Skeletal muscle tissue (tissue), 4 donors: ENCODE measurements around the gene ATP6V1C2. TPM values are rescaled to one million over a fixed set of nuclear protein-coding genes. Genes with fewer than 3 reads are reported as not detected.

Experiments used
- H3K27ac ChIP-seq: one replicate; pipeline ENCODE4 v1.7.0; 2013; ENCODE audit warnings: mild to moderate bottlenecking, low read depth, low read length, inconsistent platforms
- H3K27me3 ChIP-seq, 3 donors: one replicate each; pipeline ENCODE4 v1.7.0; 2013; ENCODE audit warnings: low read length in 3 of 3; ENCODE audit not compliant: control insufficient read depth in 3 of 3, insufficient read depth in 3 of 3
- H3K36me3 ChIP-seq, 3 donors: one replicate each; pipeline ENCODE4 v1.7.0; 2013; ENCODE audit warnings: low read length in 3 of 3; ENCODE audit not compliant: control insufficient read depth in 3 of 3, insufficient read depth in 3 of 3
- H3K4me1 ChIP-seq, 3 donors: one replicate each; pipeline ENCODE4 v1.7.0; 2013; ENCODE audit warnings: low read length in 3 of 3, mild to moderate bottlenecking in 3 of 3; ENCODE audit not compliant: control insufficient read depth in 3 of 3, insufficient read depth in 3 of 3
- H3K4me3 ChIP-seq, 3 donors: one replicate each; pipeline ENCODE4 v1.7.0; 2013; ENCODE audit warnings: low read length in 3 of 3
- H3K9ac ChIP-seq, 3 donors: one replicate each; pipeline ENCODE4 v1.7.0; 2013; ENCODE audit warnings: low read length in 3 of 3, mild to moderate bottlenecking in 3 of 3, moderate library complexity in 2 of 3, low read depth in 1 of 3
- H3K9me3 ChIP-seq, 3 donors: one replicate each; pipeline ENCODE4 v1.7.0; 2013; ENCODE audit warnings: low read length in 3 of 3; ENCODE audit not compliant: control insufficient read depth in 3 of 3
- total RNA-seq: library from RNA; depleted of rRNA; stranded (reverse); fragments of >200 nt; gene quantifications from one replicate; pipeline ENCODE4 v1.2.3, GENCODE V29; 2014
- donor health status: Osteomylitis.

ATP6V1C2 gene
- total RNA-seq, 1 donor from 2014 or later, result under 0.01 TPM

DNA sequence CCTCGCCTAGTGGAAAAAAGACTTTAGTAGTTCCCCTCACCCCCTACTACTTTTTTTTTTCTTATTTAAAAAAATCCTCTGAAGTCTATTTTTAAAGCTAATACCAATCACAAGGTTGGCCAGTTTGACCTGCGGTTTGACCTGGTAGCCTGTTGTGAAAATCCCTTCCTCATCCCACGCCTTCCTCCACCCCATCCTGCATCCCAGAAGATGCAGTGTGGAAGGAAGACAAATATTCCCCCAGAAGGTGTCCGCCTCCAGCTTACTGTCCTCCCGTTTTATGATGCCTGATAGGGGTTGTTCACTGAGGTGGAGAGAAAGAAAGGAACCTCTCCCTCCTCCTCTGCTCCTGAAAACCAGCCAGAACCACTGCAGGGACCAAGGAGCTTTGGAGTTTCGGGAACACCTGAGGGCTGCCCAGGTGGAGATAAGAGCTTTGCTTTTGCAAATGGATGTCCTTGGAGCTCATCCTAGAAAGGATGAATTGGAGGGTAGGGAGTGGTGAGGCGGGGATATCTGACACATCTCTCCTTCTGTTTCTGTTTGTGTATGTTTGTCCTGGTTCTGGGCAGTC is 909 bp downstream of the ATP6V1C2 start:
- Histone ChIP-seq H3K4me1 (peaks cover 3 to 12% (median 8%) of the 10 kb centered on the region in 3 donors), H3K9me3 (no peaks in the 10 kb centered on the region), H3K36me3 (no peaks in the 10 kb centered on the region), H3K27me3 (peaks cover 52 to 60% (median 52%) of the 10 kb centered on the region in 3 donors), H3K4me3 (peak overlapping the region; percentile 30 to 64 (median 63)), H3K27ac (no peak overlapping the region), H3K9ac (no peak overlapping the region)

DNA sequence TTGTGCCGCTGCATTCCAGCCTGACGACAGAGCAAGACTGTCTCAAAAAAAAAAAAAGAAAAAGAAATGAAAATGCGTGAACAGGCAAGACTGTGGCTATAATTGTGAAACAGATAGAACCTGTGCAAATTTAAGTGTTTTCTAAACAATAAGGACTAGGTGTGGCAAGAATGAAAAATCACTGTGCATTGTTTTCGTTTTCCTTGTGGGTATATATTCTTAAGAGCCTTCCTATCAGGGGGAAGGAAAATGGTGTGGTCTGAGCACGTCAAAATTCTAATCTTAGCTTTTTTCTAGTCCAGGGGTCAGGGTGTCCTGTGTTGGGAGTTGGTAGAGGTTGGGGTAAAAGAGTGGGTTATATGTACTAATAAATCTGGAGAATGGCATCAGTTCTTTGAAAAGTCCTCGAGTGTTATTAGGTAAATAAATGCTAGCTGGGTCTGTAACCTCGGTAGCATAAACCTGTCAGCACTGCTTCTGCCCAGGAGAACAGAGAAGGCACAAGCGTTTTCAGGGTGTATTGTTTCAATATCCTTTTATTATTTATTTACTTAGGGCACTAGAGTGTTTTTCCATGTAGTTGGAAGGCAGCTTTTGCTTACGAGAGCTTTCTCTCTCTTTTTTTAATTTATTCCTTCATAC is 11.6 kb downstream of the ATP6V1C2 start:
- Histone ChIP-seq H3K4me3 (no peak overlapping the region), H3K9ac (no peak overlapping the region), H3K27me3 (no peaks in the 10 kb centered on the region), H3K9me3 (no peaks in the 10 kb centered on the region), H3K27ac (no peak overlapping the region), H3K4me1 (no peaks in the 10 kb centered on the region), H3K36me3 (no peaks in the 10 kb centered on the region)

DNA sequence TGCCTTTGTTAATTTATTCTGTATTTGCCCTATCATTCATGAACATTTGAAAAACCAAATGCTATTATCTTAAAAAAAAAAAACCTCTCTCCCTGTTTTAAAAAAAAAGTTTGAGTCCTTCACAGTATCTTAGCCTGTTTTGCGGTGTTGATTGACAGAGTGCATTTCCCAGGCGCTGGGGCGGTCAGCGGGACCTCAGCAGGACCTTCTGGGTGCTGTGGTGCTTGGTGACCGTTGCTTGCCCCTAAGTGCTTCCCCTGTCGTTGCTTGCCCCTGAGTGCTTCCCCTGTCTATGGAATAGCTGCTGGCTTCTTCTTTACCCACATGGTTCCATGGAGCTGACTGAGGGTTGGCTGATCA is 12.1 kb downstream of the ATP6V1C2 start:
- no peaks in the 10 kb centered on the region for H3K27me3 ChIP-seq
- H3K4me3 ChIP-seq, result no peak overlapping the region
- H3K9ac ChIP-seq, result no peak overlapping the region
- H3K36me3 ChIP-seq, result no peaks in the 10 kb centered on the region
- H3K4me1 ChIP-seq, result no peaks in the 10 kb centered on the region
- no peak overlapping the region for H3K27ac ChIP-seq
- no peaks in the 10 kb centered on the region for H3K9me3 ChIP-seq

DNA sequence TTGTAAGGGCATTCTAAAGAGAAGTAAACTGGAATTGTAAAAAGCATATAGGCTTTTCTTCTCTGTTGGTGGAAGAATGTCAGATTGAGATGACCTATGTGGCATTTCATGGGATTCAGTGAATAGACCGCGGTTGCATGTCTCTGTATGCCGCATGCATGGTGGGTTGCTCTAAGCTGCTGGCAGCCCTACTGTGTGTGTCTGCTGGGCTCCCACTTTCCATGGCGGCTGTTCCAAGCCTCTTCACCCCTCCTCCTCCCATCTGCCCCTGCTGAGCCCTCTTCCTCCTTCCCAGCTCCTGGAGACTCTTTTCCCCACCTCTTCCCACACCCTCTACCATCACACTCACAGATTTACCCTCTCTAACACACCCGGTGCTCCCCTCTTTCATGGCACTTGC is 12.6 kb downstream of the ATP6V1C2 start:
- Histone ChIP-seq H3K27ac (no peak overlapping the region), H3K4me3 (no peak overlapping the region), H3K36me3 (no peaks in the 10 kb centered on the region), H3K9ac (no peak overlapping the region), H3K27me3 (no peaks in the 10 kb centered on the region), H3K4me1 (no peaks in the 10 kb centered on the region), H3K9me3 (no peaks in the 10 kb centered on the region)

DNA sequence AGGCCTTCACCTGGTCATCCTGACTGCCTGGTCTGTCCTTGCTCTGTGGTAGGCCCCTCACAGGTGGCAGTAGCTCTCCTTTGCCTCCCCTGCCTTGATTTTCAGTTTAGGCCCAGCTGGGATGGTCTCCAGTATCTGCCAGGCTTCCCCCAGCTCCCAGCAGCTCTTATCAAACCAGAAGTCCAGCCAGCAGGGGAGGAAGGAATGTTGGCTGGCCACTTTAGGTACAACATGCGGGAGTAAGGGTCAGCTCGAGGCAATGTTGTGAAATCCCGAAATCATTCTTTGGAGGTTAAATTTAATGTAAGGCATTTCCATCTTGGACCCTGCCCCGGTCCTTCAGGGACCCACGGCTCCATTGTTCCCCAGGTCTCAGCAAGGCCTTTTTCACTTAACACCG is 16.8 kb downstream of the ATP6V1C2 start:
- Histone ChIP-seq H3K4me1 (no peaks in the 10 kb centered on the region), H3K27ac (no peak overlapping the region), H3K9me3 (no peaks in the 10 kb centered on the region), H3K27me3 (no peaks in the 10 kb centered on the region), H3K36me3 (no peaks in the 10 kb centered on the region), H3K9ac (no peak overlapping the region), H3K4me3 (no peak overlapping the region)

DNA sequence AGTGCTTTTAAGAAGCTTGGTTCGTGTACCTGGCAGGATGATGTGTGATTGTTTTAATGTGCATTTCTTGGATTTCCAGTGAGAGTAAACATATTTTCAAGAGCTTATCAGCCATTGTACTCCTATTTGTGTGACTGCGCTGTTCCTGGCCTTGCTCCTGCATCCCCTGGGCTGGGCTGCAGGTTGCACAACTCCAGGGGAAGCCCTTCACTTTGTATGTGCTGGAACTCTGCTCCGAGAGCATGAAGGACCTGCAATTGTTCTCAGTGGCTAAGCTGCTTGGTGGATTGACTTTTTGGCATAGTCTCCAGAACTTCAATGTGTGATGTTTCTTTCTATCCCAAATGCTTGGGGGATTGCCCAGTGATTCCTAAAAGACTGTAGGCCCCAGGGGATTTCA is 18.8 kb downstream of the ATP6V1C2 start:
- Histone ChIP-seq H3K27ac (no peak overlapping the region), H3K4me3 (no peak overlapping the region), H3K27me3 (no peaks in the 10 kb centered on the region), H3K36me3 (no peaks in the 10 kb centered on the region), H3K4me1 (no peaks in the 10 kb centered on the region), H3K9me3 (no peaks in the 10 kb centered on the region), H3K9ac (no peak overlapping the region)

DNA sequence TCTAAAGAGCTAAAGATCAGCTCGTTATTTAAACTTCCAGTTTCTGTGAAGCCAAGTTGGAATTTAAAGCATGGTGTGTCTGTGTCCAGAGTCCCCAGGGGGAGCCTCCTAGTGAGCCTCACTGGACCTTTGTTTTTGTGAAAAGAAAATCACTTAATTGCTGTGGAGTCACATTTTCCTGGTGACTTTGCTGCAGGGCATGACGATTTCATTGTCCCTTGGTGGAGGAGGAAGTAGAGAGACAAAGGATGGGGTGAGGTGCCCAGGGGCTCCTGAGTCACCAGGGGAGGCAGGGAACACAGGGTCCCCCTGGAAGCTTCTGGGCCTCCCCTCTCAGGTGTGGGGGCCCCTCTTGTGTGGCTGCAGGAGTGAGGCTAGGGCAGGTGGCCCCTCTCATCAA is 19.7 kb downstream of the ATP6V1C2 start:
- Histone ChIP-seq H3K9me3 (no peaks in the 10 kb centered on the region), H3K9ac (no peak overlapping the region), H3K27ac (no peak overlapping the region), H3K4me3 (no peak overlapping the region), H3K27me3 (no peaks in the 10 kb centered on the region), H3K4me1 (no peaks in the 10 kb centered on the region), H3K36me3 (no peaks in the 10 kb centered on the region)

DNA sequence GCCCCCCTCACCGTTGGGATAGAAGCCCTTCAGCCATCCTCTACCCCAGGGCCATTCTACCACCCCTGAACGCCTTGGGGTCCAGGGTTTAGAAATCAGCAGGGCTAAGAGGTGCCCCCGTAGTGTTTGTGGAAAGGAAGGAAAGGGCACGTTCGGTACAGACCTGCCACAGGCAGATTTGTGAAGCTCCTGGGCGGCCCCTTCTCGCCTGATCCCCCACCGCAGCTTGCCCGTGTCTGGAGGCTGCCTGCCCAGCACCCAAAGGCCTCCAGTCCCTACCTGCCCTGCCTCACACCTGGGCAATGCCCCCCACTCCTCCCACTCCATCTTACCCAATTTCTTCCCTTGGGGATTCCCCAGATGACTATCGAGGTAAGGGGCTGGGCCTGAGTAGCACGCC is 21.2 kb downstream of the ATP6V1C2 start:
- Histone ChIP-seq H3K4me1 (no peaks in the 10 kb centered on the region), H3K27me3 (no peaks in the 10 kb centered on the region), H3K9me3 (no peaks in the 10 kb centered on the region), H3K4me3 (no peak overlapping the region), H3K9ac (no peak overlapping the region), H3K27ac (no peak overlapping the region), H3K36me3 (no peaks in the 10 kb centered on the region)

DNA sequence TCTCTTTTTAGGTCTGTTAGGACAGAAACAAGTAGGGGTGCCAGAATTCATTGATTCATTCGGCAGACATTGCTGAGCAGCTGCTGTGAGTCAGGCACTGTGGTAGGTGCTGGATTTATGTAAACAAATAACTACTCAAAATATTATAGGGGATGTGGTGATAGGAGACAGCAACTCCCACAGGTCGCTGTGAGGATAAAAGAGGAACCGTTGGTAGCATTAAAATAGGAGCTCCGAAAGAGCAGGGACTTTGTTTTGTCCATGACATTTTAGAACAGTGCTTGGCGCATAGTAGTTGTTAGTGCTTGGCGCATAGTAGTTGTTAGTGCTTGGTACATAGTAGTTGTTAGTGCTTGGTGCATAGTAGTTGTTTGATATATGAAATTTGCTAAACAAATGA is 29.2 kb downstream of the ATP6V1C2 start:
- Histone ChIP-seq H3K9me3 (no peaks in the 10 kb centered on the region), H3K27ac (no peak overlapping the region), H3K27me3 (no peaks in the 10 kb centered on the region), H3K4me3 (no peak overlapping the region), H3K36me3 (no peaks in the 10 kb centered on the region), H3K9ac (no peak overlapping the region), H3K4me1 (no peaks in the 10 kb centered on the region)

DNA sequence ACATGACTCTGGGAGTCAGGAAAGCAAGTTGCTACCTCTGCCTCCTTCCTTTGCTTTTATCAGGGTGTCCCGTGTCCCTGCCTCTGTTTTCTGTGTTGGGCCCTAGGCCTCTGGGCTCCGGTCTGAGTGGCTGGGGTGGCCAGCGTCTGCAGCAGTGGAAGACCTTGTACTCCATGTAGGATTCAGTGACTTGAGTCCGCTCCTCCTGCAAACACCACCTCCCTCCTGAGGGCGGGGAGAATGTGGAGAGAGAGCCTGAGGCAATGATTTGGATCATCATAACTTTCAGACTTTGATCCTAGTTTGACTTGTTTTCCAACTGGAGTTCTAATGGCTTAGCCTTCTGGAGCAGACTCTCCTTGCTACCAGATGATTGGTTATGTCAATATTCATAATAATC is 30.8 kb downstream of the ATP6V1C2 start:
- Histone ChIP-seq H3K9me3 (no peaks in the 10 kb centered on the region), H3K4me3 (no peak overlapping the region), H3K27ac (no peak overlapping the region), H3K9ac (no peak overlapping the region), H3K4me1 (no peaks in the 10 kb centered on the region), H3K27me3 (no peaks in the 10 kb centered on the region), H3K36me3 (no peaks in the 10 kb centered on the region)
